ENCODE data around the gene MALT1. TPM values are rescaled to one million over a fixed set of nuclear protein-coding genes. Genes with fewer than 3 reads are reported as not detected.
A peak's percentile ranks its signal among the peaks of the same experiment; 100 is the strongest.

The MALT1 gene
- total and polyA plus RNA-seq, 9 of the 15 experiments (the other 6 are each of a cell fraction or from before 2014, with no cell fraction given) = 0.14 to 1.6 (median 0.32) TPM

DNA sequence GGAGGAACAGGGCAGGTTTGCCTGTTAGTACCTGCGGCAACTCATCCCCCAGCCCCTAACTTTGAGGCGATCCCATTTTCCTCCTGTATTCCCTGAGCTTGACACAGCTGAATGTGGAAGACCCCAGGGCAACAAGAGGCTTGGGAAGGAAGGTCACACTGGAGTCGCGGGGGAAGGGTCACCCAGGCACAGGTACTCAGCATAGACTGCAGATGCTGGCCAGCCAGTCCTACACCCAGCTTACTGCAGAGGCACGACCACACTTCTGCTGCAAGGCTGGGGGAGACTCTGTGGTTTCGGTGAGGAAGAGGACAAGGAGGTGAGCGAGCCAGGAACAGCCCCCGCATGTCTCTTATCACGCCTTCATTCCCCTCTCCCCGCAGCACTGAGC lies 91.5 kb downstream of the MALT1 start:
- Histone ChIP-seq H3K27ac (ENCODE audit: extremely low read depth, low read depth, low read length) (no peak overlapping the region), H3K4me2 (ENCODE audit: insufficient read depth, low read length) (no peak overlapping the region), H3K27me3 (ENCODE audit: control insufficient read depth in 2 of 2, insufficient read depth in 2 of 2, low read length in 2 of 2) (peaks cover 0 to 11% of the 10 kb centered on the region in 2 experiments; a peak in 1 of 5 replicates), H4K20me1 (replicated peaks; ENCODE audit: control insufficient read depth, insufficient read depth, low read length) (no peaks in the 10 kb centered on the region), H2AFZ (ENCODE audit: low read depth, low read length) (no peak overlapping the region), H3K36me3 (ENCODE audit: control insufficient read depth, insufficient read depth, low read length) (no peaks in the 10 kb centered on the region), H3K9me3 (replicated peaks; ENCODE audit: control insufficient read depth, insufficient read depth, low read depth, low read length) (no peaks in the 10 kb centered on the region), H3K4me3 (no peak overlapping the region), H3K9me1 (ENCODE audit: control insufficient read depth, insufficient read depth, low read length) (no peaks in the 10 kb centered on the region), H3K79me2 (ENCODE audit: control insufficient read depth, insufficient read depth, low read length) (no peaks in the 10 kb centered on the region), H3K9ac (ENCODE audit: insufficient read depth in 1 of 2, low read depth in 2 of 2, low read length in 2 of 2) (no peak overlapping the region), H3K4me1 (replicated peaks in 1 of 2; ENCODE audit: control insufficient read depth in 2 of 2, insufficient read depth in 2 of 2, low read length in 2 of 2) (no peaks in the 10 kb centered on the region)
- BruUV-seq (replicated peaks) = no TSS peak
- CTCF ChIA-PET (ENCODE audit: low intra/inter-chr PET ratio) = interaction anchor here (2.3 kb wide), 1 partner anchor 233 kb away, joined by 29 read pairs; no protein-coding TSS in a partner anchor
- ATAC-seq = no peak
- intact Hi-C loops (cut with micrococcal nuclease) = no loop called here
- POLR2A ChIA-PET = interaction anchor here (0.6 to 0.7 kb wide), 2 partner anchors 114 to 263 kb away, joined by 3 read pairs; no protein-coding TSS in a partner anchor
- 2% methylated on average over 7 of the region's 10 CpGs for WGBS (ENCODE audit: insufficient coverage, low coverage, missing lambda C conversion rate)
- DNase-seq (ENCODE audit: extremely low read depth in 1 of 4, low spot score in 3 of 4) = peak in 1 of 4 experiments; percentile 8
- TF ChIP-seq, protein P1, sequence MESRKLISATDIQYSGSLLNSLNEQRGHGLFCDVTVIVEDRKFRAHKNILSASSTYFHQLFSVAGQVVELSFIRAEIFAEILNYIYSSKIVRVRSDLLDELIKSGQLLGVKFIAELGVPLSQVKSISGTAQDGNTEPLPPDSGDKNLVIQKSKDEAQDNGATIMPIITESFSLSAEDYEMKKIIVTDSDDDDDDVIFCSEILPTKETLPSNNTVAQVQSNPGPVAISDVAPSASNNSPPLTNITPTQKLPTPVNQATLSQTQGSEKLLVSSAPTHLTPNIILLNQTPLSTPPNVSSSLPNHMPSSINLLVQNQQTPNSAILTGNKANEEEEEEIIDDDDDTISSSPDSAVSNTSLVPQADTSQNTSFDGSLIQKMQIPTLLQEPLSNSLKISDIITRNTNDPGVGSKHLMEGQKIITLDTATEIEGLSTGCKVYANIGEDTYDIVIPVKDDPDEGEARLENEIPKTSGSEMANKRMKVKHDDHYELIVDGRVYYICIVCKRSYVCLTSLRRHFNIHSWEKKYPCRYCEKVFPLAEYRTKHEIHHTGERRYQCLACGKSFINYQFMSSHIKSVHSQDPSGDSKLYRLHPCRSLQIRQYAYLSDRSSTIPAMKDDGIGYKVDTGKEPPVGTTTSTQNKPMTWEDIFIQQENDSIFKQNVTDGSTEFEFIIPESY (CRISPR knock-in tag; IDR thresholded peaks at IDR 0.05) = no peak
- TF ChIP-seq TCF3 (CRISPR knock-in tag; IDR thresholded peaks at IDR 0.05) = 0 out of 2 replicates have a peak, but pooled peaks have one; percentile 8
- in situ Hi-C loops (cut with MboI) = loop anchor here (5.0 kb wide), 1 partner anchor 230 kb away; no protein-coding TSS in a partner anchor
- no peak for FAIRE-seq

GRCh38 chr18:58766164-58766563 lies 94.9 kb downstream of the MALT1 start:
- H3K9me1 ChIP-seq (ENCODE audit: control insufficient read depth, insufficient read depth, low read length) = no peaks in the 10 kb centered on the region
- ChIA-PET POLR2A (no interaction called here), CTCF (ENCODE audit: low intra/inter-chr PET ratio) (no interaction called here)
- FAIRE-seq = no peak
- no peaks in the 10 kb centered on the region for H3K79me2 ChIP-seq (ENCODE audit: control insufficient read depth, insufficient read depth, low read length)
- H4K20me1 ChIP-seq (replicated peaks; ENCODE audit: control insufficient read depth, insufficient read depth, low read length) = no peaks in the 10 kb centered on the region
- H3K27ac ChIP-seq (ENCODE audit: extremely low read depth, low read depth, low read length) = no peak overlapping the region
- no peak for ATAC-seq
- WGBS (ENCODE audit: insufficient coverage, low coverage, missing lambda C conversion rate) = 12% methylated on average over 3 of the region's 3 CpGs
- H3K36me3 ChIP-seq (ENCODE audit: control insufficient read depth, insufficient read depth, low read length) = no peaks in the 10 kb centered on the region
- intact Hi-C loops (cut with micrococcal nuclease) = no loop called here
- H2AFZ ChIP-seq (ENCODE audit: low read depth, low read length) = no peak overlapping the region
- H3K4me2 ChIP-seq (ENCODE audit: insufficient read depth, low read length) = no peak overlapping the region
- no peaks in the 10 kb centered on the region for H3K9me3 ChIP-seq (replicated peaks; ENCODE audit: control insufficient read depth, insufficient read depth, low read depth, low read length)
- H3K27me3 ChIP-seq (ENCODE audit: control insufficient read depth in 2 of 2, insufficient read depth in 2 of 2, low read length in 2 of 2) = peaks cover 0 to 11% of the 10 kb centered on the region in 2 experiments; a peak in 1 of 5 replicates
- no peak overlapping the region for H3K9ac ChIP-seq (ENCODE audit: insufficient read depth in 1 of 2, low read depth in 2 of 2, low read length in 2 of 2)
- no peak for DNase-seq (ENCODE audit: extremely low read depth in 1 of 4, low spot score in 3 of 4)
- peaks cover 0 to 6% of the 10 kb centered on the region in 2 experiments; a peak in 2 of 5 replicates for H3K4me1 ChIP-seq (replicated peaks in 1 of 2; ENCODE audit: control insufficient read depth in 2 of 2, insufficient read depth in 2 of 2, low read length in 2 of 2)
- BruUV-seq (replicated peaks) = no TSS peak
- H3K4me3 ChIP-seq = no peak overlapping the region
- in situ Hi-C loops (cut with MboI) = no loop called here
- TF ChIP-seq FOXA3 (CRISPR knock-in tag; conservative IDR thresholded peaks at IDR 0.05 in 1 of 2, IDR thresholded peaks at IDR 0.05 in 1 of 2) = no peak
- TF ChIP-seq ATF2 (CRISPR knock-in tag; IDR thresholded peaks at IDR 0.05) = no peak
- TF ChIP-seq ZNF707 (CRISPR knock-in tag; conservative IDR thresholded peaks at IDR 0.05) = no peak
- TF ChIP-seq ZNF280B (CRISPR knock-in tag; IDR thresholded peaks at IDR 0.05) = no peak
- TF ChIP-seq NEUROD1 (IDR thresholded peaks at IDR 0.05; ENCODE audit: borderline replicate concordance, low read depth, low read length, partially characterized antibody) = no peak
- no peak for TF ChIP-seq MEF2A (IDR thresholded peaks at IDR 0.05; ENCODE audit: control insufficient read depth, low read depth, low read length)

Measured in K562 (cell line).